ENCODE measurements around the gene STPG1.
A peak's percentile ranks its signal among the peaks of the same experiment; 100 is the strongest.

STPG1 gene

GRCh38 chr1:24418898-24419628 lies 5.5 kb upstream of the STPG1 start:
- no peak for DNase-seq (ENCODE audit: low read depth)
- no peak for TF ChIP-seq CTCF (conservative IDR thresholded peaks at IDR 0.05; ENCODE audit: low read depth, low read length)
- no peak overlapping the region for H3K4me3 ChIP-seq (ENCODE audit: low read length)

- TF ChIP-seq CTCF (conservative IDR thresholded peaks at IDR 0.05; ENCODE audit: low read depth, low read length): no peak
- DNase-seq (ENCODE audit: low read depth): no peak
- H3K4me3 ChIP-seq (ENCODE audit: low read length): no peak overlapping the region
Observed at GRCh38 chr1:24417681-24418080, 4.1 kb upstream of the STPG1 start.

- DNase-seq (ENCODE audit: low read depth): peak; percentile 68
- H3K4me3 ChIP-seq (ENCODE audit: low read length): peak overlapping the region; percentile 92
Observed at GRCh38 chr1:24416666-24417391, 3.2 kb upstream of the STPG1 start.

GRCh38 chr1:24415910-24416665 lies 2.5 kb upstream of the STPG1 start:
- peak overlapping the region; percentile 92 for H3K4me3 ChIP-seq (ENCODE audit: low read length)
- no peak for TF ChIP-seq CTCF (conservative IDR thresholded peaks at IDR 0.05; ENCODE audit: low read depth, low read length)
- no peak for DNase-seq (ENCODE audit: low read depth)

More at GRCh38 chr1:24416666-24417391, 3.2 kb upstream of the STPG1 start:
- no peak for TF ChIP-seq CTCF (conservative IDR thresholded peaks at IDR 0.05; ENCODE audit: low read depth, low read length)

GRCh38 chr1:24415334-24415909 lies 1.8 kb upstream of the STPG1 start, which contains the start of gene NIPAL3:
TSS of gene NIPAL3 (plus strand) at chr1:24415802. CDS start at chr1:24419548, 3,746 bp downstream.
- TF ChIP-seq CTCF (conservative IDR thresholded peaks at IDR 0.05; ENCODE audit: low read depth, low read length): peak; percentile 87
- H3K4me3 ChIP-seq (ENCODE audit: low read length): peak within 1 kb of the TSS; percentile 92
- peak; percentile 99 for DNase-seq (ENCODE audit: low read depth)

- peak overlapping the region; percentile 29 for H3K4me3 ChIP-seq (ENCODE audit: low read length)
- DNase-seq (ENCODE audit: low read depth): no peak
- no peak for TF ChIP-seq CTCF (conservative IDR thresholded peaks at IDR 0.05; ENCODE audit: low read depth, low read length)
Observed at GRCh38 chr1:24414775-24415333, 1.3 kb upstream of the STPG1 start.

All from retinal pigment epithelial cell (primary cell).